ENCODE data around the gene ASAH2. TPM values are rescaled to one million over a fixed set of nuclear protein-coding genes. Genes with fewer than 3 reads are reported as not detected.
"Not testable (repeated sequence)": the region's sequence is repeated elsewhere in the genome, so short reads cannot be mapped to it uniquely, and the experiment has no call there.

The ASAH2 gene
- total RNA-seq, 1 donor from 2014 or later, result 1.1 TPM

GRCh38 chr10:50271564-50272250 lies 20.4 kb upstream of the ASAH2 start:
- no peaks in the 10 kb centered on the region for H3K36me3 Mint-ChIP-seq (ENCODE audit: unreplicated experiment)
- H3K4me1 Mint-ChIP-seq (ENCODE audit: unreplicated experiment), result no peaks in the 10 kb centered on the region
- H3K9me3 Mint-ChIP-seq (ENCODE audit: unreplicated experiment), result no peaks in the 10 kb centered on the region
- H3K27ac Mint-ChIP-seq (ENCODE audit: unreplicated experiment), result no peak overlapping the region
- no peak for TF ChIP-seq CTCF (IDR thresholded peaks at IDR 0.05)
- DNase-seq (ENCODE audit: extremely low spot score, unreplicated experiment), result no peak
- H3K4me3 Mint-ChIP-seq (ENCODE audit: unreplicated experiment), result no peak overlapping the region
- peaks cover 26% of the 10 kb centered on the region for H3K27me3 Mint-ChIP-seq (ENCODE audit: unreplicated experiment)

GRCh38 chr10:50267877-50268276 lies 16.6 kb upstream of the ASAH2 start:
- not testable (repeated sequence) for H3K27ac Mint-ChIP-seq (ENCODE audit: unreplicated experiment); DNase-seq (ENCODE audit: extremely low spot score, unreplicated experiment)
- peaks cover 28% of the 10 kb centered on the region for H3K27me3 Mint-ChIP-seq (ENCODE audit: unreplicated experiment)

GRCh38 chr10:50262625-50263024 lies 11.3 kb upstream of the ASAH2 start:
- H3K9me3 Mint-ChIP-seq (ENCODE audit: unreplicated experiment); H3K4me1 Mint-ChIP-seq (ENCODE audit: unreplicated experiment); H3K4me3 Mint-ChIP-seq (ENCODE audit: unreplicated experiment); H3K27ac Mint-ChIP-seq (ENCODE audit: unreplicated experiment); DNase-seq (ENCODE audit: extremely low spot score, unreplicated experiment); H3K36me3 Mint-ChIP-seq (ENCODE audit: unreplicated experiment): not testable (repeated sequence)
- H3K27me3 Mint-ChIP-seq (ENCODE audit: unreplicated experiment), result peaks cover 27% of the 10 kb centered on the region

More at GRCh38 chr10:50267877-50268276, 16.6 kb upstream of the ASAH2 start:
- H3K9me3 Mint-ChIP-seq (ENCODE audit: unreplicated experiment); H3K4me3 Mint-ChIP-seq (ENCODE audit: unreplicated experiment); H3K4me1 Mint-ChIP-seq (ENCODE audit: unreplicated experiment); H3K36me3 Mint-ChIP-seq (ENCODE audit: unreplicated experiment): not testable (repeated sequence)

- Mint-ChIP-seq H3K4me1 (ENCODE audit: unreplicated experiment) (no peaks in the 10 kb centered on the region), H3K9me3 (ENCODE audit: unreplicated experiment) (no peaks in the 10 kb centered on the region), H3K27me3 (ENCODE audit: unreplicated experiment) (peaks cover 27% of the 10 kb centered on the region), H3K27ac (ENCODE audit: unreplicated experiment) (no peak overlapping the region), H3K4me3 (ENCODE audit: unreplicated experiment) (no peak overlapping the region), H3K36me3 (ENCODE audit: unreplicated experiment) (no peaks in the 10 kb centered on the region)
- no peak for TF ChIP-seq CTCF (IDR thresholded peaks at IDR 0.05)
- no peak for DNase-seq (ENCODE audit: extremely low spot score, unreplicated experiment)
Measured at GRCh38 chr10:50260791-50261281, 9.5 kb upstream of the ASAH2 start.

GRCh38 chr10:50254479-50254878 lies 3.2 kb upstream of the ASAH2 start:
- Mint-ChIP-seq H3K36me3 (ENCODE audit: unreplicated experiment) (no peaks in the 10 kb centered on the region), H3K9me3 (ENCODE audit: unreplicated experiment) (no peaks in the 10 kb centered on the region), H3K4me3 (ENCODE audit: unreplicated experiment) (no peak overlapping the region), H3K4me1 (ENCODE audit: unreplicated experiment) (no peaks in the 10 kb centered on the region), H3K27me3 (ENCODE audit: unreplicated experiment) (peaks cover 46% of the 10 kb centered on the region), H3K27ac (ENCODE audit: unreplicated experiment) (no peak overlapping the region)
- TF ChIP-seq CTCF (IDR thresholded peaks at IDR 0.05), result no peak
- no peak for DNase-seq (ENCODE audit: extremely low spot score, unreplicated experiment)

DNA sequence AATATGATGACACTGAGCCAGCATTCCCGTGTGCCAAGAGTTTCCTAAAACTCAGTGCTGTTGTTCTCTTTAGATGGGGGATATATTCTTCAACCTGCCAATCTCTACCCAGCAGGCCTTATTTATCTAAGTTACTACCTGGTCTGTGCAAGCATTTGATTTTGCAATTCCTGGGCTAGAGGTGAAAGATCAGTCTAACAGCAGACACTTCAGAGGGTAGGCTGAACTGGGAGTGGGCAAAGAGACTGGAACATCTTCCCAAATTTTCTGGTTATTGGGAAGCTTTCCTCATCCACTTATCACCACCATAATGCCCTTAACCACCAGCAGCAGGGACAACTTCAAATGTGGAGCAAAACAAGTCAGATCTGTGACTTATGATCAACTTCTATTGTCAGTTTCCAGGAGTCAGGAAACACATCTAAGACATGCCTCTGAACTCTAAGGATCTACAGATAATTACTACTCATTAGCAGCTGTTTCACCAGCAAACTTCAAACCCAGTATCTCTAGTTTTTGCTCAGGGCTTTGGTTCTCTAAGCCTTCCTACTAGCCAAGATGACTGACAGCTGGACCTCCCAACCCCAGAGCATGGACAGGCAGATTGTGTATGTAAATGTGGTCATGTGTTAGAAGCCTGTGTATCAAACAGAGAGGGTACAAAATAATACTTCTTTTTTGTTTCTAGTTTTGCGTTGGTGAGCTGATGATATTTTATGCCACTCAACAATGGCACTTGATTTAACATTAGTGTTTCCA lies 1.0 kb downstream of the ASAH2 start:
- Mint-ChIP-seq H3K4me3 (ENCODE audit: unreplicated experiment) (no peak overlapping the region), H3K9me3 (ENCODE audit: unreplicated experiment) (no peaks in the 10 kb centered on the region), H3K27ac (ENCODE audit: unreplicated experiment) (no peak overlapping the region), H3K36me3 (ENCODE audit: unreplicated experiment) (no peaks in the 10 kb centered on the region), H3K4me1 (ENCODE audit: unreplicated experiment) (no peaks in the 10 kb centered on the region), H3K27me3 (ENCODE audit: unreplicated experiment) (peaks cover 59% of the 10 kb centered on the region)
- no peak for DNase-seq (ENCODE audit: extremely low spot score, unreplicated experiment)
- no peak for TF ChIP-seq CTCF (IDR thresholded peaks at IDR 0.05)

Data from osteocyte (in vitro differentiated cells).